H1 (cell line): ENCODE data around the gene NFIX. TPM values are rescaled to one million over a fixed set of nuclear protein-coding genes. Genes with fewer than 3 reads are reported as not detected.

Experiments
- CTCF ChIA-PET: fragments of 300-600 bp; sonication (Branson Sonifier 250); formaldehyde crosslinking; loops from one replicate; lab custom pipeline; 2021; ENCODE audit not compliant: partially characterized antibody; lab: Charles Lee
- POLR2A ChIA-PET: fragments of 300-600 bp; sonication (Branson Sonifier 250); formaldehyde crosslinking; loops from one replicate; lab custom pipeline; 2021; ENCODE audit warnings: inconsistent platforms; ENCODE audit not compliant: partially characterized antibody; lab: Charles Lee
- DNase-seq, 2 experiments: peaks; one replicate each; pipeline versions ENCODE4 v3.0.0 to v3.0.0-alpha.2; 2010 to 2022; ENCODE audit warnings: low spot score in 2 of 2, low read depth in 1 of 2, mixed read lengths in 1 of 2
- FAIRE-seq: peaks from 2 replicates; lab custom pipeline; 2011; peaks lifted over from hg19 to GRCh38; lab: Jason Lieb, UNC
- H2AFZ ChIP-seq: 2 replicates; pipeline ENCODE4 v1.8.1; 2012; ENCODE audit warnings: low read length, inconsistent platforms
- H2AK5ac ChIP-seq: 2 replicates; pipeline ENCODE4 v1.6.1; 2013; ENCODE audit warnings: low read depth, low read length
- H2BK120ac ChIP-seq: replicated peaks from 2 replicates; pipeline ENCODE3; 2013; ENCODE audit warnings: low read depth, low read length, inconsistent platforms
- H2BK12ac ChIP-seq: 2 replicates; pipeline ENCODE4 v1.6.1; 2013; ENCODE audit warnings: low read depth, low read length
- H2BK15ac ChIP-seq: 2 replicates; pipeline ENCODE4 v1.6.1; 2013; ENCODE audit warnings: low read length
- H2BK20ac ChIP-seq: 2 replicates; pipeline ENCODE4 v1.6.1; 2013; ENCODE audit warnings: low read length
- H2BK5ac ChIP-seq: 2 replicates; pipeline ENCODE4 v1.6.1; 2013; ENCODE audit warnings: low read depth, low read length
- H3K14ac ChIP-seq: 2 replicates; pipeline ENCODE4 v1.6.1; 2013; ENCODE audit warnings: inconsistent platforms; ENCODE audit not compliant: insufficient read length
- H3K18ac ChIP-seq: 2 replicates; pipeline ENCODE4 v1.6.1; 2013; ENCODE audit warnings: low read length; ENCODE audit errors: extremely low read depth
- H3K23ac ChIP-seq: 2 replicates; pipeline ENCODE4 v1.6.1; 2013; ENCODE audit warnings: inconsistent platforms; ENCODE audit not compliant: insufficient read length
- H3K23me2 ChIP-seq: 2 replicates; pipeline ENCODE4 v1.6.1; 2013; ENCODE audit warnings: low read depth, low read length
- H3K27ac ChIP-seq: 2 replicates; pipeline ENCODE4 v1.6.1; 2011; ENCODE audit warnings: low read depth, low read length, inconsistent platforms
- H3K27me3 ChIP-seq, 4 experiments: replicated peaks in 1 of 4; 1 replicate in 1 of 4; 2 replicates in 3 of 4; pipeline versions ENCODE4 v1.6.1 to v1.8.1; 2011 to 2013; ENCODE audit warnings: low read length in 3 of 4, mild to moderate bottlenecking in 3 of 4, inconsistent platforms in 2 of 4, mixed read lengths in 2 of 4, moderate library complexity in 1 of 4; ENCODE audit not compliant: control insufficient read depth in 3 of 4, insufficient read depth in 3 of 4; ENCODE audit errors: extremely low read depth in 1 of 4
- H3K36me3 ChIP-seq, 4 experiments: 2 replicates each; pipeline versions ENCODE4 v1.6.1 to v1.8.1; 2011 to 2013; ENCODE audit warnings: mild to moderate bottlenecking in 4 of 4, low read length in 3 of 4, moderate library complexity in 2 of 4, control low read depth in 1 of 4, inconsistent platforms in 1 of 4; ENCODE audit not compliant: insufficient read depth in 4 of 4, control insufficient read depth in 2 of 4
- H3K4ac ChIP-seq: replicated peaks from 2 replicates; pipeline ENCODE3; 2013; ENCODE audit warnings: low read length, low read depth, mixed read lengths, inconsistent platforms; ENCODE audit not compliant: insufficient read length
- H3K4me1 ChIP-seq, 4 experiments: replicated peaks in 1 of 4; 1 replicate in 1 of 4; 2 replicates in 3 of 4; pipeline versions ENCODE4 v1.6.1 to v1.8.1; 2011 to 2013; ENCODE audit warnings: low read length in 3 of 4, inconsistent platforms in 2 of 4, mixed read lengths in 1 of 4; ENCODE audit not compliant: insufficient read depth in 4 of 4, control insufficient read depth in 3 of 4
- H3K4me2 ChIP-seq, 2 experiments: 2 replicates each; pipeline versions ENCODE4 v1.6.1 to v1.8.1; 2011 to 2013; ENCODE audit warnings: low read depth in 2 of 2, low read length in 2 of 2, control low read depth in 1 of 2, inconsistent platforms in 1 of 2, mild to moderate bottlenecking in 1 of 2; ENCODE audit not compliant: insufficient read depth in 1 of 2
- H3K4me3 ChIP-seq, 4 experiments: fragments of 200-600, 300-600 bp in 1 of 4; sonication (generic), shearing (Covaris generic), sonication (Bioruptor Twin) in 1 of 4; 2 replicates each; pipeline versions ENCODE4 v1.5.1 to v1.8.1; 2011 to 2016; ENCODE audit warnings: low read length in 4 of 4, low read depth in 3 of 4, control low read depth in 2 of 4, inconsistent platforms in 2 of 4, mild to moderate bottlenecking in 2 of 4, mixed read lengths in 1 of 4, moderate library complexity in 1 of 4; ENCODE audit not compliant: insufficient read depth in 2 of 4; ENCODE audit errors: extremely low read depth in 1 of 4
- H3K56ac ChIP-seq: replicated peaks from 2 replicates; pipeline ENCODE3; 2013; ENCODE audit warnings: low read depth, mild to moderate bottlenecking, mixed read lengths, low read length, inconsistent platforms; ENCODE audit not compliant: insufficient read length
- H3K79me1 ChIP-seq: 2 replicates; pipeline ENCODE4 v1.6.1; 2013; ENCODE audit warnings: low read depth, low read length, control low read depth
- H3K79me2 ChIP-seq, 2 experiments: 2 replicates each; pipeline versions ENCODE4 v1.6.1 to v1.8.1; 2012 to 2013; ENCODE audit warnings: low read length in 2 of 2, mild to moderate bottlenecking in 2 of 2, inconsistent platforms in 1 of 2; ENCODE audit not compliant: insufficient read depth in 2 of 2, control insufficient read depth in 1 of 2
- H3K9ac ChIP-seq, 4 experiments: replicated peaks in 1 of 4; 1 replicate in 1 of 4; 2 replicates in 3 of 4; pipeline versions ENCODE4 v1.6.1 to v1.8.1; 2011 to 2013; ENCODE audit warnings: low read depth in 3 of 4, low read length in 3 of 4, control low read depth in 2 of 4, mild to moderate bottlenecking in 2 of 4, moderate library complexity in 2 of 4, inconsistent platforms in 1 of 4; ENCODE audit errors: extremely low read depth in 1 of 4
- H3K9me3 ChIP-seq, 2 experiments: 2 replicates each; pipeline versions ENCODE4 v1.6.1 to v1.8.1; 2012 to 2013; ENCODE audit warnings: mild to moderate bottlenecking in 2 of 2, moderate library complexity in 2 of 2, control low read depth in 1 of 2, inconsistent platforms in 1 of 2, low read depth in 1 of 2, low read length in 1 of 2, mixed read lengths in 1 of 2; ENCODE audit not compliant: insufficient read depth in 2 of 2
- H4K20me1 ChIP-seq, 2 experiments: replicated peaks in 1 of 2; 2 replicates each; pipeline versions ENCODE3 to v1.8.1; 2011 to 2013; ENCODE audit warnings: inconsistent platforms in 2 of 2, low read length in 2 of 2, mild to moderate bottlenecking in 1 of 2; ENCODE audit not compliant: insufficient read depth in 2 of 2, control insufficient read depth in 1 of 2
- H4K5ac ChIP-seq: 2 replicates; pipeline ENCODE4 v1.6.1; 2013; ENCODE audit warnings: low read length, low read depth, mixed read lengths, inconsistent platforms; ENCODE audit not compliant: insufficient read length
- H4K8ac ChIP-seq: 2 replicates; pipeline ENCODE4 v1.8.0; 2013; ENCODE audit warnings: mild to moderate bottlenecking, moderate library complexity, low read length, inconsistent platforms; ENCODE audit not compliant: insufficient read depth; ENCODE audit errors: extremely low read depth
- H4K91ac ChIP-seq: replicated peaks from 2 replicates; pipeline ENCODE3; 2013; ENCODE audit warnings: low read length, mixed read lengths, inconsistent platforms; ENCODE audit not compliant: insufficient read length
- BRCA1 ChIP-seq: IDR thresholded peaks from 2 replicates; pipeline ENCODE4 v1.6.1; 2012; ENCODE audit warnings: low read depth, low read length, improper control_type of control experiment
- CBX5 ChIP-seq: fragments of 300-800, 300-1000 bp; sonication (generic); IDR thresholded peaks from 2 replicates; pipeline ENCODE4 v1.7.1; 2016; ENCODE audit warnings: antibody characterized with exemption, low read length, low read depth
- CBX8 ChIP-seq: fragments of 300-800, 300-1000 bp; sonication (generic); IDR thresholded peaks from 2 replicates; pipeline ENCODE4 v1.7.1; 2016; ENCODE audit warnings: low read depth, low read length, borderline replicate concordance
- JUND ChIP-seq: IDR thresholded peaks from 2 replicates; pipeline ENCODE4 v1.6.1; 2011; ENCODE audit warnings: mild to moderate bottlenecking, improper control_type of control experiment, low read length
- MAFK ChIP-seq: IDR thresholded peaks from 2 replicates; pipeline ENCODE4 v1.6.1; 2012; ENCODE audit warnings: low read depth, mild to moderate bottlenecking, improper control_type of control experiment, low read length
- POLR2A ChIP-seq, 2 experiments: IDR thresholded peaks; 1 replicate in 1 of 2; 2 replicates in 1 of 2; pipeline ENCODE4 v1.6.1; 2011; ENCODE audit warnings: low read depth in 2 of 2, low read length in 2 of 2, mild to moderate bottlenecking in 2 of 2; ENCODE audit errors: control extremely low read depth in 1 of 2
- RXRA ChIP-seq: IDR thresholded peaks from 2 replicates; pipeline ENCODE4 v1.6.1; 2011; ENCODE audit warnings: low read depth, mild to moderate bottlenecking, low read length, moderate library complexity; ENCODE audit not compliant: insufficient read depth
- SIN3A ChIP-seq, 2 experiments: IDR thresholded peaks in 1 of 2; conservative IDR thresholded peaks in 1 of 2; 2 replicates each; pipeline ENCODE4 v1.6.1; 2011 to 2012; ENCODE audit warnings: low read length in 2 of 2, improper control_type of control experiment in 1 of 2, low read depth in 1 of 2, mild to moderate bottlenecking in 1 of 2
- TCF12 ChIP-seq: IDR thresholded peaks from 2 replicates; pipeline ENCODE4 v1.6.1; 2011; ENCODE audit warnings: low read depth, mild to moderate bottlenecking, low read length
- whole genome bisulfite sequencing, 2 experiments: shearing (Covaris generic) in 1 of 2; methylation state at CpG; one replicate each; pipeline versions ENCODE4 v1.1.6 to v1.1.7; 2013 to 2015; ENCODE audit warnings: low lambda C conversion rate in 2 of 2, mixed read lengths in 2 of 2, inconsistent platforms in 1 of 2, low coverage in 1 of 2, missing lambda C conversion rate in 1 of 2; ENCODE audit not compliant: insufficient replicate concordance in 2 of 2, insufficient coverage in 1 of 2, insufficient read length in 1 of 2; ENCODE audit errors: extremely low coverage in 1 of 2, missing lambda C conversion rate in 1 of 2; 5-methylcytosine and 5-hydroxymethylcytosine counted together
- polyA plus RNA-seq, 7 experiments: library from polyadenylated mRNA; depleted of rRNA in 3 of 7; stranded (reverse) in 5 of 7; unstranded in 2 of 7; fragments of >200 nt in 5 of 7; fragments of 200-250 nt in 2 of 7; gene quantifications; 1 replicate in 5 of 7; 2 replicates in 1 of 7; 4 replicates in 1 of 7; pipeline versions ENCODE4 v1.2.1 to v1.2.3, GENCODE V29; 2011 to 2013; ENCODE audit warnings: missing spikeins in 2 of 7, mixed read lengths in 2 of 7
- total RNA-seq: library from RNA; stranded (reverse); fragmentation: NEBNext Ultra II Directional; extraction: Animal tissue kit (Norgen Biotek cat#: 25700); gene quantifications from 2 replicates; pipeline ENCODE4 v1.2.1, GENCODE V29; 2021

Gene NFIX
- total and polyA plus RNA-seq, 2 of the 8 experiments (the other 6 are each of a cell fraction or from before 2014, with no cell fraction given): 0.03 to 0.20 TPM

GRCh38 chr19:12990431-12990830 lies 4.8 kb upstream of the NFIX start:
- FAIRE-seq (no peak), DNase-seq (no peak)
- Histone ChIP-seq H3K4ac (no peak overlapping the region), H3K23me2 (peaks cover 23% of the 10 kb centered on the region), H3K79me1 (peaks cover 3% of the 10 kb centered on the region; the same call in 1 of the 2 replicates), H4K5ac (no peak overlapping the region), H3K9me3 (no peaks in the 10 kb centered on the region), H3K4me1 (peaks cover 0 to 15% (median 6%) of the 10 kb centered on the region in 4 experiments; a peak in 5 of 7 replicates), H3K79me2 (no peaks in the 10 kb centered on the region), H2BK5ac (peak overlapping the region; percentile 60; the same call in 1 of the 2 replicates), H2BK120ac (no peak overlapping the region), H2BK12ac (peak overlapping the region; percentile 99), H3K27me3 (peaks cover 22 to 63% (median 57%) of the 10 kb centered on the region in 4 experiments), H4K20me1 (peaks cover 4 to 27% of the 10 kb centered on the region in 2 experiments), H2AFZ (no peak overlapping the region), H3K14ac (no peak overlapping the region), H3K4me3 (0 out of 8 replicates have a peak overlapping the region, but pooled peaks of 1 of the 4 experiments have one; percentile 36), H4K8ac (no peak overlapping the region), H3K36me3 (peaks cover 0 to 3% (median 0%) of the 10 kb centered on the region in 4 experiments; a peak in 1 of 8 replicates), H3K18ac (peak overlapping the region; percentile 32), H4K91ac (no peak overlapping the region), H2BK20ac (peak overlapping the region; percentile 86; the same call in 1 of the 2 replicates), H2AK5ac (peak overlapping the region; percentile 100; the same call in 1 of the 2 replicates), H3K23ac (no peak overlapping the region), H3K27ac (no peak overlapping the region), H3K9ac (0 out of 7 replicates have a peak overlapping the region, but pooled peaks of 1 of the 4 experiments have one; percentile 5), H3K4me2 (peak overlapping the region; percentile 28 to 42; a peak in 2 of 4 replicates), H2BK15ac (peak overlapping the region; percentile 100), H3K56ac (no peak overlapping the region)
- ChIA-PET CTCF (interaction anchor here (0.9 to 2.7 kb wide), 3 partner anchors 20 to 103 kb away, joined by 3 to 8 read pairs (median 3); no protein-coding TSS in a partner anchor), POLR2A (interaction anchor here (1.0 to 1.2 kb wide), 2 partner anchors 16 to 23 kb away, joined by 3 read pairs; no protein-coding TSS in a partner anchor)
- no peak for TF ChIP-seq RXRA
- no peak for TF ChIP-seq TCF12
- TF ChIP-seq MAFK: no peak
- no peak for TF ChIP-seq CBX8
- no peak for TF ChIP-seq SIN3A (conservative IDR thresholded peaks at IDR 0.05 in 1 of 2, IDR thresholded peaks at IDR 0.05 in 1 of 2; ENCODE audit: low read depth in 1 of 2, low read length in 2 of 2)
- TF ChIP-seq JUND: no peak
- TF ChIP-seq BRCA1: no peak
- no peak for TF ChIP-seq POLR2A (IDR thresholded peaks at IDR 0.05; ENCODE audit: control extremely low read depth in 1 of 2, low read depth in 2 of 2, low read length in 2 of 2)
- TF ChIP-seq CBX5: no peak
- 50% methylated on average over 11 of the region's 22 CpGs; no CpG with 5 or more reads in 1 of the 2 experiments for WGBS, 2 experiments
